ENCODE measurements around the gene LUZP1.
A peak's percentile ranks its signal among the peaks of the same experiment; 100 is the strongest.

The LUZP1 gene

DNA sequence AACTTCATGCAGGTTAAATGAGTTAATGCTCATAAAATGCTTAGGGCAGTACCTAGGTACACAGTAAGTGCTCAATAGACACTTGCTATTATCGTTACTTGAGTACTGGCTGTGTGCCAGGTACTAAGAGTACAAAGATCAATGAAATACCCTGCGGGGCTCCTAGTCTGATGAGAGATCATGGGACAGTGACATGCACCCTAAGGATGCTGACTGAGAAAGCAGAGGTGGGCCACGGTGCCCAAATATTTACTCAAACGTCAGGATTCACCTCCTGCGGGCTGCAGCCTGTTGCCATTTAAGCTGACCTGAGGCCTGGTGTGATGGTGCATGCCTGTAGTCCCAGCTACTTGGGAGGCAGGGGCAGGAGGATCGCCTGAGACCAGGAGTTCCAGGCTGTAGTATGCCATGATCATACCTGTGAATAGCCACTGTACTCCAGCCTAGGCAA lies 19.8 kb upstream of the LUZP1 start:
- peak in 2 of 3 experiments; percentile 25 to 65 for DNase-seq

DNA sequence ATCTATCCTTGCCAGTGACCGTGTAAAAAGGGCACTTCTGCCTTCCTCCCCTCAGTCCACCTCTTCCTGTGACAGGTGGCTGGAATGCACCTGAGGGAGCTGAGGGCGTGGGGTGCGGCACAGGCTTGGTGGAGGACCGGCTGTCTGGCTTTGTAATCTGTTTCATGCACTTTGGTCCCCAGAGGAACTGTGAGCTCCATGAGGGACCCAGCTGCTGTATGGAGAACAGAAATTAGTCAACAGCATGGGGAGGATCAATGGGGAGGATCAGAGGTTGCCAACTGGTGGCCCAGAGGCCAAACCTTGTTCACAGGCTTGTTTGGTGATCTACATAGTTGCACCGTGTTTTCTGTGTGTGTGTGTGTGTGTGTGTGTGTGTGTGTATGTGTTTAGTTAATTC lies 19.0 kb upstream of the LUZP1 start:
- DNase-seq: no peak

DNA sequence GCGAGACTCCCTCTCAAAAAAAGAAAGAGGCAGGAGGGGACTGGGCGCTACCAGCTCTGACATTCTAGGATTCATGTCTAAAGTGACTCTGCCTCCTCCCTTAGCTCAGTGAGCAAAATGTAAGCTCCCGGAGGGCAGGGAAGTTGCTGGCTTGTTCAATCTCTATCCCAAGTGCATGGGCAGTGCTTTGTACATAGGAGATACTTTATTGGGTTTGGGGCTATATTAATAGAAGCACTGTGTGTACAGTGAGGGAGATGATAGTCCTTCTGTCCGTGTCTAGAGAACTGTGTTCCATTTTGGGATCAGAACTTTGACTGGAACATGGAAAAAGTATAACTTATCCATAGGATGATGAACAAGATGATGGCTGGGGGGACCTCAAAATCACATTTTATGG lies 16.7 kb upstream of the LUZP1 start:
- no peak for DNase-seq

DNA sequence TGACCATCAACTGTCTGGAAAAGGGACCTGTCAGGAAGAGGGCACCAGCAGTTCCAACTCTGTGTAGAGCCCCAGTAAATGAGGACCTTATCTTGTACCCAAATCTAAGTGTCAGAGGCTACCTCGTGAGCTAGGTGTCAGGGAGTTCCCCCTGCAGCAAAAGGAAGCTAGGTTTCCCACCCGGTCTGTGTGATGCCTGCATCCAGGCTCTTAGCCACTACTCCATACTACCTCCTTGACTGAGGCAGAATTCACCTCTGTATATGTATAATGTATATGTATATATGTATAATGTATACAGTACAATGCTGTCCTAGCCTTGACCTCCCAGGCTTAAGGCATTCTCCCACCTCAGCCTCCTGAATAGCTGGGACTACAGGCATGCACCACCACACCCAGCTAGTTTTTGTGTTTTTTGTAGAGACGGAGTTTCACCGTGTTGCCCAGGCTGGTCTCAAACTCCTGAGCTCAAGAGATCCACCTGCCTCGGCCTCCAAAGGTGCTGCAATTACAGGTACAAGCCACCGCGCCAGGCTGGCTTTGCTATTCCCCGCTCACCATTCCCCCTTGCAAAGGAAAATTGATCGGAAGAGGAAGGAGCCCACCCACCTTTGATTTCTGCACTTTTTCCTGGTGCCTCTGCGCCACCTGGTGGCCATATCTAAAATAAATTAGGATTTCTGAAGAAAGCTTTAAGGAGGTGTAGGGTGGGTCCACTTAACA lies 15.7 kb upstream of the LUZP1 start:
- DNase-seq: peak; percentile 28 to 73 (median 31)

DNA sequence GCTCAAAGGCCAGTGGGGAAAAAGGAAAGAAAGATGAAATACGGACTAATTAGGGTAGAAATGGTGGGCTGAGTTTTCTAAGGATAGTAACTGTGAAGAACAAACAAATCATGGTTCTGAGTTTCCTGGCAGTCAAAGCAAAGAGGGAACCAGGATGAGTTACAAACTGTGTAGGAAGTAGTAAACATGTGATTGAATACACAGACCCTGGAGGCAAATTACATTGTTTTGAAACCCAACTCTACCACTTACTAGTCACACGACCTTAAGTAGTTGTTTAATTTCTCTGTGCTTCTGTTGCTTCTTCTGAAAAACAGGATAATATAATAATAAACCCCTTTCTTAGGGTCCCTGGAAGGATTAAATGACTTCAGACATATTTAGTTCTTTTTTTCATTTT lies 11.2 kb upstream of the LUZP1 start:
- DNase-seq: no peak

DNA sequence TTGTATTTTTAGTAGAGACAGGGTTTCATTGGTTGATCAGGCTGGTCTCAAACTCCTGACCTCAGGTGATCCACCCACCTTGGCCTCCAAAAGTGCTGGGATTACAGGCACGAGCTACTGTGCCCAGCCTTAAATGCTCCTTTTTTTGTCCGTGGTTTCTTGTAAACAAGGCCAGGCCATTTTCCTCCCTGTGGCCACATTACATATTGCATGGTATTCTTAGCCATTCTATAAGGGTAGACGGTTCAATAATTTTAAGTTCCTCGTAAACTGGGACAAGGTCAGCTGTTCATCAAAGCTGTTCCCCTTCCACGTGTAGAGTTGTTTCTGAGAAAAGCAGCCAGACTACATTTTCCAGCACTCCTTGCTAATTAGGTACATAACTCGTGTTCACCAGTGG lies 10.3 kb upstream of the LUZP1 start:
- peak in 1 of 3 experiments; percentile 5 for DNase-seq

DNA sequence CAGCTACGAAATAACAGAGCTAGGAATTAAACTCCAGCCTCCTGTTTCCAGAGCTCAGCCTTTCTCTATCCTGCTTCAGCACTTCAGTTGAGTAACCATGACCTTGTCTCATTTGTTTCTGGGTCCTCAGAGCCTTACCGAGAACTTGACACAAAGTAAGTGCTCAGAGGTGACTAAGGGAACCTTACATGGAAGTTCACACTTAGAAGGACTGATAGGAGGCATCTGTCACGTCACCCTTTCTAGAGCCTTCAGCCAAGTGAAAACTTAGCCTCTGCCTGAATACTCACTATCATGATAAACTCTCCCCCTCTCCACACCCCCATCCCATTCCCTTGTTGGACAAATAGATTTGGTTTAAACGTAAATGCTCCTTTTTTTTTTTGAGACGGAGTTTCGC lies 9.8 kb upstream of the LUZP1 start:
- no peak for DNase-seq

DNA sequence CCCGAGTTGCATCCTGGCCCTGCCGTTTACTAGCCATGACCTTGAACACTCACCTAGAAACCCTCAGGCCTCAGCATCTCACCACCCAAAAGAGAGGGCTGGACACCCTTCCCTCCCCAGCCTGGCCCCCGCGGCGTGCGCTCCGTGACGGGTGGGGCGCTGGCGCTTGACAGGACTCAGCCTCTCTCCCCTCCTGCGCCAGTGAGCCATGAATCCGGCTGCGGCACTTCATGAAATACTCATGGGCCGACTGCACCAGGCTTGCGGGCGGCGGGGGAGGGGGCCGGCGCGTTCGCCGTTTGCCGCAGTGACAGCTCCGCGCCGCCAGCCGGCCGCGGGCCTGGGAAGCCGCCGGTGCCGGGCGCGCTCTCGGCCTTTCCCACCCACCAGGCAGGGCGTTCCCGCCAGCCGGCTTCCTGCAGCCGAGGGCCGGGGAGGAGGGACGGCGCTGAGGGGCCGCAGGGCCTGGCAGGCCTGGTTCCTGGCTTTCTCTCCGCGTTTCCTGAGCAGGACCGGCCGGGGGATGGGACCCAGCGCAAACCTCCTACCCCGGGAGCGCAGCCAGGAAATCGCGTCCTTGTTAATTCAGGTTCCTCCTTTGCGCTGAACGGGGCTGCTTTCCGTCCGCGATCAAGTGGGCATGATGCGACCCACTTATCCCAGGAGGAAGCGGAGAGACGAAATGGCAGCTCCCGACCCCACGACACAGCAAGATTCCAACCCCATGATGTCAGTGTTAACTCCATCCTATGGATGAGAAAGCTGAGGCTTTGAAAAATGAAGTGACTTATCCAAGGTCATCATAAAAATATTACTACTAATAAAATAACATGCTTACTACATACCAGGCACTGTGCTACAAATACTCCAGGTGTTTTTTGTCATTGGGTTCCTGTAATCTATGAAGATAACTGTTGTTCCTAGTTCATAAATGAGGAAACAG lies 9.1 kb upstream of the LUZP1 start:
- peak; percentile 51 to 77 (median 76) for DNase-seq

DNA sequence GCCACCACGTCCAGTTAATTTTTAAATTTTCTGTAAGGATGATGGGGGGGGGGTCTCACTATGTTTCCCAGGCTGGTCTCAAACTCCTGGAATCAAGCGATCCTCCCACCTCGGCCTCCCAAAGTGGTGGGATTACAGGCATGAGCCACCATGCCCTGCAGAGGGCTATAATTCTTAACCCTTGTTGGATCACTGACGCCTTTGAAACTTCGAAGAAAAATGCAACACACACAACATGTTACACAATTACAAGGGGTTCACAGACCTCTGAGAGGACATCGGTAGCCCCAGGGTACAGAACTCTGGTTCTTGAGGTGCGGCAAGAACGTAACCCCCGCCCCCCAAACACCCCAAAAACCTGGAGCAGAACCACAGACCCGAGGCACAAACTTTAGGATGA lies 8.4 kb upstream of the LUZP1 start:
- DNase-seq: no peak

DNA sequence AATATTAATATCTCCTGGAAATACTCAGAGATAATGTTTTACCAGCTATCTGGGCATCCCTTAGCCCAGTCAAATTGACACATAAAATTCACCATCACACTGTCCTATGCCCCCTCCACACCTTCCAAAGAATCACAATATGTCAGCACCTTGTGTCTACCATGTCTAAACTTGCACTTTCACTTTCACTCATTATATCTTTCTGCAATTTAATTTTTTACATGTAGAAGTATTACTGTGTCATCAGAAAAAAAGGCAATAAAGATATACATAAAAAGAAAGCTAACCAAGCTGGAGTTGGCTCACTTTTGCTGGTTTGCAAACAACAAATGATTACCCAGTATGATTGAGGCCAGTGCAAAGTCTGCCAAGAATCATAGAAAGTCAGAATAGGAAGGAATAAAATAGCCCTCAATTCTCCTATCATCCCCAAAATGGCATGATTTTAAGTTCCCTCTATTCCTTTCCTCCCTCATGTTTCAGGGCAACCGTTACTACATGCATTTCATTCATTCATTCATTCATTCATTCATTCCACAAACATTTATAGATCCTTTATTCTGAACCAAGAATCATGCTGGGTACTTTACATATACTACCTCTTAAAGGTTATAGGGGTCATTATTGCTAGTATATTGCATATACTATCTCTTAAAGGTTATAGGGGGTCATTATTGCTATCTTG lies 5.9 kb upstream of the LUZP1 start:
- no peak for DNase-seq

DNA sequence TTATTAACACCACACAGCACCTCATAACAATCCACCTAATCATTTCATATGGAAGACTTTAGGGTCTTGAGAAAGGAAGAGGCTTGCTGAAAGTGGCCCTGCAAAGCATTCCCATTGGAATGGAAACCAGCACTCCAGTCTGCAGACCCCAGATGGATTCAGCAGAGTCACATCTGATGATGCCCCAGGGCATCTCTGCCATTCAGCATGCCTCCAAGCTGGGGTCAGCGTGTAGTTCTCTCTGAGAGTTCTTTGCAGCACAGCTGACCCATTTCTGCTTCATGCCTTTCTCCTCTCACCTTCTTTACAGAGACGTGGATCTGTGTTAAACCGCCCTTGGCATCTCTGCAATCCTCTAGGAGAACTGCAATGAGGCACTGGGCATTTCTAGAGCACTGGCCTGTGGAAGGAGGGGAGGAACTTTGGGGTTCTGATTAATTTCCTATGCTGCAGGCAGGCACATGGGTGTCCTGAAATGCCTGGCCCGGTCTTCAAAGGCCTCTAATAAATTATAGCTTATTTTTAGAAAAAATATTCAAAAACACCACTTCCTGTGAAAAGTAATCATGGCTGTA lies 2.6 kb upstream of the LUZP1 start:
- DNase-seq: no peak

DNA sequence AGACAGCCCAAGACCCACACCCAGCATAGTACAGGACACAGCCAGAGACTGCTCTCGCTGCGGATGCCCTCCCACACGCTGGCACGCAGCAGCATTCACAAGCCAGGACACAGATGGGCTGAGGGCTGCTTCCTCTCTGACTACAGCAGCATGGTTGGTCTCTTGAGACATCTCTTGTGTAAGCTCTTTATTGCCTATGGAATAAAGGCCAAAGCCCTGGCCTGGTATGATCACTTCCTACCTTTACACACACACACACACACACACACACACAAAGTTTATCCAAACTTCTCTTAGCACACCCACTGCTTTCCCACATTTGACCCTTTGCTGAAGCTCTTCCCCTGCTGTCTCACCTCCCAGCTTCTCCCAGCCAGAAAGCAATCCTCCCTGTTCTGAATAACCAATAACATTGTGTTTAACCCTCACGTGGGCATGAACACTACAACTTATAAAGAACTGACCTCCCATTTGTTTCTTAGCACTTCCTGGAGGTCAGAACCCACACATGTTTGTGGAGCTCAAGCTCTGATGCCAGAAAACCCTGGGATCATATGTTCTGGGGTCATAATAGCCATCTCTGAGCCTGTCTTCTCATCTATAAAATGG lies 1.2 kb upstream of the LUZP1 start:
- no peak for DNase-seq

DNA sequence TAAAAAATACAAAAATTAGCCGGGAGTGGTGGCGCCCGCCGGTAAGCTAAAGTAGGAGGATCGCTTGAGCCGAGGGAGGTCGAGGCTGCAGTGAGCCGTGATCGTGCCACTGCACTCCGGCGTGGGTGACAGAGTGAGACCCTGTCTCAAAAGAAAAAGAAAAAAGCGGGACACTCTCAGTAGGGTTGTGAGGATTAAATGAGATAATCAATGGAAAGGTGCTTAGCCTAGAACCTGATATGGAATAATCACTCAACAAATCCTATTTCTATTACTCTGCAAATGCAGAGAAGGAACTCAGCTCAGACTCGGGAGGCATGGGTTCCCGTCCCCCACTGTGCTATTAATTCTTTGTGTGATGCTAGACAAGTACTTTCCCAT lies 529 bp upstream of the LUZP1 start:
- DNase-seq: no peak

DNA sequence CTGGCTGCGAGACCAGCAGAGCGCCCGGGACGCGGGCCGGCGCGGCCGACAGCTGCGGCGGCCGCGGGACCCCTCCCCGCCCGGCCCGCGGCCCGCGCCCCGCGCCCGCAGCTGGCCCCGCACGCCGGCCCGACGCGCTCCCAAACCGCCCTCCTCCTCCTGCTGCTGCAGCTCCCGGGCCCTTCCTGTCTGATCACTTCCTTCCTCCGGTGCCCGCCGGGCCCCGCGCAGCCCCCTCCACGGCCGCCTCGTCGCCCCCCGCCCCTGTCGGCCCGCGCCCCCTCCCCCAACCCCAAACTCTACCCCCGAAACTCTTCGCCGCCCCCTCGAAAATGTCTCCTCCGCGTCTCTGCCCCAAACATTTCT lies 594 bp downstream of the LUZP1 start:
- DNase-seq: no peak

DNA sequence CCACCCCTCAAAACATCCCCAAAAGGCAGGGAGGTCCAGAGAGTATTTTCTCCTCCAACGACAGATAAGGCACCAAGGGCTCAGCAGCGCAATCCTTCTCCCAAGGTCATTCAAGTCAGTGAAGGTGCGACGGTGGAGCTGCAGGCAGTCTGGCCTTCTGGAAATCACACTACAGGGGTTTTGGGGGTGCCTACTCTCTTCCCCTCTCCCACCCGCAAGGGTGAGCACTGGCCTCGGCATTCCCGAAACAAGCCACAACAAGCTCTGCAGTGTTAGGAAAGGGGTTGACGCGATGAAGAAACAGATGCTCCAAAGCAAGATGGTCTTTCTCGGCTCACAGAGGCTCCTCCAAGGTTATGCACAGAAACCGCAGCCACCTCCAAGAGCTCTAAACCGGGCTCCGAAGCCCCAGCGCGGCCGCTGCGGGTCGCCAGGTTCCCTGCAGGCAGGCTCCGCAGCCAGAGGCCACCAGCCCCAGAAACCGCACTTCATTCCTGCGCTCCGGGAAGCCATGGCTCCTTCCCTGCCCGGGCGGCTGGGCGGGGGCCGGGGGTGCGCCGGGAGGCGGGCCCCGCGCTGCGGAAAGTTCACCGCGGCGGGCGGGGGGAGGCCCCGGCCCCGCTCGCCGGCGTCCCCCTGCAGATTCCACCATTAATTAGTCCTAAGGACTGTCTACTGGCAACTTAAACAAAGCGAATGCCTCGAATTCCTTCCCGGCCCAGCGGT lies 1.1 kb downstream of the LUZP1 start:
- peak; percentile 8 to 58 (median 51) for DNase-seq

DNA sequence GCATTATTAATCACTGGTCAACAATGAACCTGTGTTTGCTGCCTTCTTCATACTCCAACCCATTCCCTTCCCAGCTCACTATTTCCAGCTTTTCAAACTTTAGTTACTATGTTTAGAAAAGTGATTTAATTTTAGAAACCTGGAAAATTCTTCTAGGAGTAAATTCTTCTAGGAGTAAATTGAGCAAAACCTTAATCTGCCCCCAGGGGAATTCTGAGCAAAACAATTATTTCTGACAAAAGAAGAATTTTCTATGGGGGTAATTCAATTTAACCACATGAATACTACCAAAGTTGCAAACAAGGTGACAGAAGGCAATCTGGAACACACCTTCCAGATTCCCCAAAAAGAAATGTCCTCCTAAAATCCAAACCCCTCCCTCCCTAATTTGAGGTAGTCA lies 1.8 kb downstream of the LUZP1 start:
- DNase-seq: no peak

DNA sequence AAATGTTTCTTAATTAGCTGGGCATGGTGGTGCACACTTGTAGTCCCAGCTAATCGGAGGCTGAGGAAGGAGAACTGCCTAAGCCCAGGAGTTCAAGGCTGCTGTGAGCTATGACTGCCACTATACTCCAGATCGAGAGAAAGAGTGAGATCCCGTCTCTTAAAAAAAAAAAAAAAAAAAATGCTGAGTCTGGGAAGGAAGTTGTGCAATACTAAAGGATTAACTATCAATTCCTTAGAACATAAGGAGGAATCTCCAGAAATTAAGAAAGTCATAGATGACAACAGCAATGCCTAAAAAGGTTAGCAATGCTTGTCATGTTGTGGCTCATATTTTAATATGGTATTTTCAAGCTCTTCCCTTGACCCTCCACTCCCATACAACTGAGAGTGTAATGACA lies 5.3 kb downstream of the LUZP1 start:
- no peak for DNase-seq

DNA sequence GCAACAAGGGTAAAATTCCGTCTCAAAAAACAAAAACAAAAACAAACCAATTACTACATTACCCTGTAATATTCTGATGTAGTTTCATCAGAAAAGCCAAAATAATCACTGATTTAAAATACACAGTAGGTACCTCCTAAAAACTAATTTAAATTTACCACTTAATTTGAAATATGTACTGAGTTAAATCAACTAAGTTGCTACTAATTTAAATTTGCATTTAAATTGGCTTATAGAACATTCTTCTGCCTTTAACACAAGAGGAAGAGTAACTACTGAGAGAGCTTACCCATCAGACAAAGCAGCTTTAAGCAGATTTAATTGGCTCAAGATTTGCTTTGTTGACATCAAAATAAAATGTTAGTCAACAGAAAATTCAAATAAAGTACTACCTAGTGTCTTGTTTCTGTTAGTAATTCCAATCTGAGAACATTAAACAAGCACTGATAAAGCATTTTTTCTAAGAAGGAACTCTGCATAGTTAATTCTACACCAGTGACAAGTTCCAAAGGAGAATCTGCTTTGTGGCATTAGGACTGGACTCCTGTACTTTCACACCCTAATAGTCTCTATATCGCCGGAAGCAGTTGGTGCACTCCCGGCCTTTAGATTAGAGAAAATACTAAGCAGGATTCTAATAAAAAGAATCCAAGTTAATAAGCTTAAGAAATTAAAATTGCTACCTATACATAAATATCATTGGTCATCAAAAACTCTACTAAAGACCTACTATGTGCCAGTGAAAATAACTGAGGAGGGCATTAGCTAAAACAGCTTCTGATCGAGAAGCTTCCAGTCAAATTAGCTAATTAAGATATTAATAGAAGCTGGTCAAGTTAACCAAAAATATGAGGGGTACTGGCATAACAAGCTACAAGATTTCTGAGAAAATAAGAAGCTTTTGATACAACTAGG lies 8.4 kb downstream of the LUZP1 start:
- no peak for DNase-seq

DNA sequence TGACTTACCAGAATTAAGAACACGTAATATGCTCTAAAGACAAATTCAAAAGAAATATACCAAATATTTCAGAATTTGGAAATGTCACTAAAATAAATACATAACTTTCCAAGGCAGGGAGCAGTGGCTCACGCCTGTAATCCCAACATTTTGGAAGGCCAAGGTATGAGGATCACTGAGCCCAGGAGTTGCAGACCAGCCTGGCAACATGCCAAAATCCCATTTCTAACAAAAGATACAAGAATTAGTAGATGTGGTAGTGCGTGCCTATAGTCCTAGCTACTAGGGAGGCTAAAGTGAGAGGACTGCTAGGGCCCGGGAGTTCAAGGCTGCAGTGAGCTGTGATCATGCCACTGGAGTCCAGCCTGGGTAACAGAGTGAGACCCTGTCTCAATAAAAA lies 11.7 kb downstream of the LUZP1 start:
- DNase-seq: no peak

DNA sequence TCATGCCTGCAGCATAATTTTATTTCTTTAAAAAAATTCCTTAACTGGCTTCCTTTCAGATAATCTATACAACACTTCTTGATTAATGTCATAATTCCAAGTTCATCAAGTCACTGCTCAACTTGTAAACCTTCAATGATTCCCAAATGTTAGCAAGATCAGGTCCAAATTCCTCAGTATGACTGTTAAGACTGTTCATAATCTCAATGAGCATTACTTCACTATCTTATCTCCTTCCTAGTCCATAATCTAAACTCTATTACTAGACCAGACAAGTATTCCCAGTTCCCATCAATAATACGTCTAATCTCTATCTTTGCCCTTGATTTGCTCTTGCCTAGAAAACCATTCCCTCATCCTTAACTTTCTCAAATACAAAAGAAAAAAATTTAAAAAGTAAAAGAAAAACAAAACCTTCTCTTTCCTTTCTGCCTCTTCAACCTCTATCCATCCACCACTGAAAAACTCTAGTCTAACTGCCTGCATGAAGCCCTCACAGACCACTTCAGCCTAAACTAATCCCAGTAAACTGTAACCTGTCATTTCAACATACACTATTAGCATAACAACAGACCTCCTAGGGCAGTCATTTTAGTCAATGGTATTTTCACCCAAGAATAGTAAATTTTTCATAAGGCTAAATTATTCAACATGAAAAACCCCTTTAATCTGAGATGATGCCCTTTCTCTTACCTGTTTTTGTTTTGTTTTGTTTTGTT lies 15.5 kb downstream of the LUZP1 start:
- no peak for DNase-seq
